ENCODE measurements around the gene SLC25A39.
"Not testable (repeated sequence)": the region's sequence is repeated elsewhere in the genome, so short reads cannot be mapped to it uniquely, and the experiment has no call there.

SLC25A39 gene, protein sequence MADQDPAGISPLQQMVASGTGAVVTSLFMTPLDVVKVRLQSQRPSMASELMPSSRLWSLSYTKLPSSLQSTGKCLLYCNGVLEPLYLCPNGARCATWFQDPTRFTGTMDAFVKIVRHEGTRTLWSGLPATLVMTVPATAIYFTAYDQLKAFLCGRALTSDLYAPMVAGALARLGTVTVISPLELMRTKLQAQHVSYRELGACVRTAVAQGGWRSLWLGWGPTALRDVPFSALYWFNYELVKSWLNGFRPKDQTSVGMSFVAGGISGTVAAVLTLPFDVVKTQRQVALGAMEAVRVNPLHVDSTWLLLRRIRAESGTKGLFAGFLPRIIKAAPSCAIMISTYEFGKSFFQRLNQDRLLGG

DNA sequence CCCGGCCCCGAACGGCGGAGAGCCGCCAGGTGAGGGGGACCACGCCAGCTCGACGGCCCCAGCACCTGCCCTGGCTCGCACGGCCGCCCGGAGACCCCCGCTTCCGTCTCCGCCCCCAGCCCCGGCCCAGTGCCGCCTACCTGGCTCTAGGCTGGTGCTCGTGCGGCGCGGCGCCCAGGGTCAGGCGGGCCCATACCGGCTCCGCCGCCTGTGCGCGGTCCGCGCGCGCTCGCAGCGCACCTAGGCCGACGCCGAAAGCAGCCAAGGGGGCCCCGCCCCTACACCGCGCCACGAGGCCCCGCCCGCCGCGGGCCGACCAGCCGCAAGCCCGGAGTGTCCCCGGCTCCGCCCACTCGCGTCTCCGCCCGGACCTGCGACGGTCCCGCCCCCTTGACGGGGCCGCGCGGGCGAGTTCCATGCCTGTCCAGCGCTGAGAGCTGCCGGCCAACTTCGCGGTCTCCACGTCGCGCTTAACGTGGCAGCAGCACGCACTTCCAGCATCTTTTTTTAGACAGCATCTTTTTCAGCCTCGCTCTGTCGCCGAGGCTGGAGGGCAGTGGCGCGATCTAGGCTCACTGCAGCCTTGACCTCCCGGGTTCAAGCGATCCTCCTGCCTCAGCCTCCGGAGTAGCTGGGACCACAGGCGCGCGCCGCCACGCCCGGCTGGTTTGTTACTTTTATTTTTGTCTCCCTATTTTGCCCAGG, at the start of gene SLC25A39:
TSS of gene SLC25A39 (minus strand) at position 253 of the 705 bp plus-strand sequence. CDS start 1,261 bp downstream, outside the sequence.
- peak; percentile 93 for DNase-seq (ENCODE audit: low read depth, low spot score)
- in situ Hi-C loops (cut with HindIII; ENCODE audit: low sequenced_read_pairs): no loop called here
- TF ChIP-seq, protein P1, sequence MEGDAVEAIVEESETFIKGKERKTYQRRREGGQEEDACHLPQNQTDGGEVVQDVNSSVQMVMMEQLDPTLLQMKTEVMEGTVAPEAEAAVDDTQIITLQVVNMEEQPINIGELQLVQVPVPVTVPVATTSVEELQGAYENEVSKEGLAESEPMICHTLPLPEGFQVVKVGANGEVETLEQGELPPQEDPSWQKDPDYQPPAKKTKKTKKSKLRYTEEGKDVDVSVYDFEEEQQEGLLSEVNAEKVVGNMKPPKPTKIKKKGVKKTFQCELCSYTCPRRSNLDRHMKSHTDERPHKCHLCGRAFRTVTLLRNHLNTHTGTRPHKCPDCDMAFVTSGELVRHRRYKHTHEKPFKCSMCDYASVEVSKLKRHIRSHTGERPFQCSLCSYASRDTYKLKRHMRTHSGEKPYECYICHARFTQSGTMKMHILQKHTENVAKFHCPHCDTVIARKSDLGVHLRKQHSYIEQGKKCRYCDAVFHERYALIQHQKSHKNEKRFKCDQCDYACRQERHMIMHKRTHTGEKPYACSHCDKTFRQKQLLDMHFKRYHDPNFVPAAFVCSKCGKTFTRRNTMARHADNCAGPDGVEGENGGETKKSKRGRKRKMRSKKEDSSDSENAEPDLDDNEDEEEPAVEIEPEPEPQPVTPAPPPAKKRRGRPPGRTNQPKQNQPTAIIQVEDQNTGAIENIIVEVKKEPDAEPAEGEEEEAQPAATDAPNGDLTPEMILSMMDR (IDR thresholded peaks at IDR 0.05; ENCODE audit: low read depth, low read length): no peak
- peak within 1 kb of the TSS; percentile 69 for H3K4me3 ChIP-seq (ENCODE audit: low read depth, low read length)

DNA sequence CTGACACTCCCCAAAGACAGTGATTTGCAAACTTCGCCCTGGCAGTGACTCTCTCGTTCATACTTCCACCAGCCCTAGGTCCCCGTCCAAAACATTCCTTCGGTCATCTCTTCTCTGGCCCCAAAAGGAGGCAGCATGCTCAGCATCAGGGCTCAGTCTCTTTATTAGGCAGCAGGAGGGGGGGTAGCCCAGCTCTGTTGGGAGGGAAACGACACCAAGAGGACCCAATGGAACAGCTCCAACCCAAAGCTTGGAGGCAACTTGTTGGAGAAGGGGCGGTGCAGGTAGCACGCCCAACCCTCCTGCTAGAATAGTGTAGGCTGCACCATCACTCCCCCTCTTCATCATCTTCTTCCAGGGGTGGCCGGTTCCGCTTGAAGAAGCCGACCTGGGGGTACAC, 47.4 kb upstream of the SLC25A39 start:
- TF ChIP-seq, protein P1 (IDR thresholded peaks at IDR 0.05; ENCODE audit: low read depth, low read length): no peak
- no peak overlapping the region for H3K4me3 ChIP-seq (ENCODE audit: low read depth, low read length)
- in situ Hi-C loops (cut with HindIII; ENCODE audit: low sequenced_read_pairs): no loop called here
- no peak for DNase-seq (ENCODE audit: low read depth, low spot score)

DNA sequence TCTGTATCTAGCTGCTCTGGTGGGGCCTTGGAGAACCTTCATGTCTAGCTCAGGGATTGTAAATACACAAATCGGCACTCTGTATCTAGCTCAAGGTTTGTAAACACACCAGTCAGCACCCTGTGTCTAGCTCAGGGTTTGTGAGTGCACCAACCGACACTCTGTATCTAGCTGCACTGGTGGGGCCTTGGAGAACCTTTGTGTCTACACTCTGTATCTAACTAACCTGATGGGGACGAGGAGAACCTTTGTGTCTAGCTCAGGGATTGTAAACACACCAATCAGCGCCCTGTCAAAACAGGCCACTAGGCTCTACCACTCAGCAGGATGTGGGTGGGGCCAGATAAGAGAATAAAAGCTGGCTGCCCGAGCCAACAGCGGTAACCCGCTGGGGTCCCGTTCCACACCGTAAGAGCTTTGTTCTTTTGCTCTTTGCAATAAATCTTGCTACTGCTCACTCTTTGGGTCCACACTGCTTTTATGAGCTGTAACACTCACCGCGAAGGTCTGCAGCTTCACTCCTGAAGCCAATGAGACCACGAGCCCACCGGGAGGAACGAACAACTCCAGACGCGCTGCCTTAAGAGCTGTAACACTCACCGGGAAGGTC, 44.9 kb upstream of the SLC25A39 start:
- H3K4me3 ChIP-seq (ENCODE audit: low read depth, low read length); in situ Hi-C loops (cut with HindIII; ENCODE audit: low sequenced_read_pairs); DNase-seq (ENCODE audit: low read depth, low spot score): not testable (repeated sequence)

DNA sequence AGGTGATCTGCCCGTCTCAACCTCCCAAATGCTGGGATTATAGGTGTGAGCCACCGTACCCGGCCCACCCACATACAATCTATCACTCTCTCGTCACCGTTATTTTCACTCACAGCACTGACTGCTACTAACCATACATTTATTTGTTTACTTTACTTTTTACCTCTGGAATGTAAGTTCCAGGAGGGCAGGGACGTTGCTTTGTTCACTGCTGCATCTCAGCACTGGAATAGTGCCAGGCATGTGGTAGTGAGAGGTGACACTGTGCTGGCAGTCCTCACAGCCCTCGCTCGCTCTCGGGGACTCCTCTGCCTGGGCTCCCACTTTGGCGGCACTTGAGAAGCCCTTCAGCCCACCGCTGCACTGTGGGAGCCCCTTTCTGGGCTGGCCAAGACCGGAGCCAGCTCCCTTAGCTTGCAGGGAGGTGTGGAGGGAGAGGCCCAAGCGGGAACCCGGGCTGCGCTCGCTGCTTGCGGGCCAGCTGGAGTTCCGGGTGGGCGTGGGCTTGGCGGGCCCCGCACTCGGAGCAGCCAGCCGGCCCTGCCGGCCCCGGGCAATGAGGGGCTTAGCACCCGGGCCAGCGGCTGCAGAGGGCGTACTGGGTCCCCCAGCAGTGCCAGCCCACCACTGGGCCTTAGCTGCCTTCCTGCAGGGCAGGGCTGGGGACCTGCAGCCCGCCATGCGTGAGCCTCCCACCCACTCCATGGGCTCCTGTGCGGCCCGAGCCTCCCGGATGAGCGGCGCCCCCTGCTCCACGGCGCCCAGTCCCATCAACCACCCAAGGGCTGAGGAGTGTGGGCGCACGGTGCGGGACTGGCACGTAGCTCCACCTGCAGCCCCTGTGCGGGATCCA, 44.0 kb upstream of the SLC25A39 start:
- H3K4me3 ChIP-seq (ENCODE audit: low read depth, low read length); in situ Hi-C loops (cut with HindIII; ENCODE audit: low sequenced_read_pairs); DNase-seq (ENCODE audit: low read depth, low spot score): not testable (repeated sequence)

DNA sequence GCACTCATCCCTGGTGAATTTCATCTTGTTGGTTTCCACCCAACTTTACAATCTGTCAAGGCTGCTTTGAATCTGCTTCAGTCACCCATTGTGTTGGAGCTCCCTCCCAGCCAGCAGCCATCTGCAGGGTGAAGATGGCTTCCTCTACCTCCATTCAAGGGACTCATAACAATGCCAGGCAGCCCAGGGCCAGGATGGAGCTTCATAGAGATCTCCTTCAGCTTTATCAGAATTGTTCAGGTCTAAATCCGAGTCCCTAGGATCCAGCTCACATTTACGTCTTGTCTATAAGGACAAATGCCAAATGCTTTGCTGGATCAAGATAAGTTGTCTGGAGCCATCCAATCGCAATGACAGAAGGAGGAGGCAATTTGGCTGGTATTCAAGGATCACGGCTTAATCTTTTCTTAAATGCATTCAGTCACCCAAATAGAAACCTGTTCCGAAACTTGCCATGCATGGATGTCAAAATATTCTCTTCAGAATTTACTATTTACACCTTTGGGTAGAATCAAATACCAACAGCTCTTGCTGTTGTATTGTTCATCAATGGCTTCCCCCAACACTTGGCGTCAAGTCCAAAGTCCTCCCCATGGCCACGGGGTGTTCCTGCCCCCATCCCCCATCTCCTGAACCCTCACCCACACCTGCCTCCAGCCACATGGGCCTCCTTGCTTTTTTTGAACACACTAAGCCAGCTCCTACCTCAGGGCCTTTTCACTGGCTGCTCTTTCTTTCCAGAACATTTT, 42.8 kb upstream of the SLC25A39 start:
- no peak for DNase-seq (ENCODE audit: low read depth, low spot score)
- no peak overlapping the region for H3K4me3 ChIP-seq (ENCODE audit: low read depth, low read length)
- TF ChIP-seq, protein P1 (IDR thresholded peaks at IDR 0.05; ENCODE audit: low read depth, low read length): no peak
- in situ Hi-C loops (cut with HindIII; ENCODE audit: low sequenced_read_pairs): no loop called here

DNA sequence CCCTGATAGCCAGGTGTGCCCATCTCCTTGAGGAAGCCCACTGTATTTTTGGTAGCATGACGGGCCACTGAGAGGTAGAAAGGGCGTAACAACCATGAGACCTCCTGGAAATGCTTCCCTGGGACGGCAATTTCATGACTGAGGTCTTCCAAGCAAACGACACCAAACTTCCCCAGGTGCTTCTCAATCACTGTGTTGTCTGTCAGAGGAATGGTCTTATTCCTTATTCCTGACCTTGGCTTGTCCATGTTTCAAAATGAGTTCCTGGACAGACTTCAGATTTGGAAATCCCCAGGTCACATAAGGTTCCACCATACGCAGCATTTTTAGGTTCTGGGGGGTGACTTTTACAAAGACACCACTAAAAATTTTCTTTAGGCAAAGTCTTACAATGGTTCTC, 40.4 kb upstream of the SLC25A39 start:
- DNase-seq (ENCODE audit: low read depth, low spot score); H3K4me3 ChIP-seq (ENCODE audit: low read depth, low read length); in situ Hi-C loops (cut with HindIII; ENCODE audit: low sequenced_read_pairs): not testable (repeated sequence)

DNA sequence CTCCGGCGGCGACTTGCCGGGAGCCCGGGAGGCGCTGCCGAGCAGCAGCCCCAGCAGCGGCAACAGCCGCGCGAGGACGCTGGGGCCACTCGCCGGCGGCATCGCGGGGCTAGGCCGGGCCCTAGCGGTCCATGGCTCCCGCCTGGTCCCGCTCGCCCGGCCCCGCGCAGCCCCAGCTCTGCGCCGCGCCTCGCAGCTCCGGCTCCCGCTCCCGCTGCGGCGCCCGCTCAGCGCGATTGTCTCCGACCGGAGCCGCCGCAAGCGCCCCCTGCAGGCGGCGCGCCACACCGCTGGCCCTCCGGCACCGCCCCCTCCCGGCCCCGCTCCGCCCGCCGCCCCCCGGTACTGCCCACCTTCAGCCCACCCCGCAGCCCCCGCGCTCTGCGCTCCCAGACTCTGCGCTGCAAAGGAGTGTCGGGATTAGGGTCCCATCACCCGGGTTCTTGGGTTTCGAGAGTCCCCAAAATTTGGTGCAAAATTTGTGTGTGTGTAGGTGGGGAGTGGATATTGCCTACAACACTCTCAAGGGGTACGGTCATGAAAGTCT, 39.1 kb upstream of the SLC25A39 start, which contains the start of gene FAM171A2:
TSS of gene FAM171A2 (minus strand) at position 241 of the 547 bp plus-strand sequence. CDS start at position 102, 139 bp downstream.
- TF ChIP-seq, protein P1 (IDR thresholded peaks at IDR 0.05; ENCODE audit: low read depth, low read length): peak; percentile 54
- peak within 1 kb of the TSS; percentile 61 for H3K4me3 ChIP-seq (ENCODE audit: low read depth, low read length)
- DNase-seq (ENCODE audit: low read depth, low spot score): peak; percentile 24
- in situ Hi-C loops (cut with HindIII; ENCODE audit: low sequenced_read_pairs): no loop called here

Measured in astrocyte of the spinal cord (primary cell).